UCSD-AML1 (cell line): Measurements from ENCODE around the gene GFI1.
"Not testable (repeated sequence)": the region's sequence is repeated elsewhere in the genome, so short reads cannot be mapped to it uniquely, and the experiment has no call there.

Experiments used
- DNase-seq: peaks from one replicate; lab custom pipeline; 2025; ENCODE audit not compliant: unreplicated experiment; lab: John Stamatoyannopoulos, UW

Gene GFI1

GRCh38 chr1:92486251-92487077 is at the start of gene GFI1:
Gene GFI1, minus strand, starts transcription at chr1:92486925. Its CDS starts 3,438 bp downstream, at chr1:92483487.
- no peak for DNase-seq

- not testable (repeated sequence) for DNase-seq
Measured at GRCh38 chr1:92532371-92532770, 45.6 kb upstream of the GFI1 start.

DNA sequence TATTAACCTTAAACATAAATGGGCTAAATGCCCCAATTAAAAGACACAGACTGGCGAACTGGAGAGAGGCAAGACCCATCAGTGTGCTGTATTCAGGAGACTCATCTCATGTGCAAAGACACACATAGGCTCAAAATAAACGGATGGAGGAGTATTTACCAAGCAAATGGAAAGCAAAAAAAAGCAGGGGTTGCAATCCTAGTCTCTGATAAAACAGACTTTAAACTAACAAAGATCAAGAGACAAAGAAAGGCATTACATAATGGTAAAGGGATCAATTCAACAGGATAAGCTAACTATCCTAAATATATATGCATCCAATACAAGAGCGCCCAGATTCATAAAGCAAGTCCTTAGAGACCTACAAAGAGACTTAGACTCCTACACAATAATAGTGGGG is 45.2 kb upstream of the GFI1 start:
- DNase-seq, result not testable (repeated sequence)

DNA sequence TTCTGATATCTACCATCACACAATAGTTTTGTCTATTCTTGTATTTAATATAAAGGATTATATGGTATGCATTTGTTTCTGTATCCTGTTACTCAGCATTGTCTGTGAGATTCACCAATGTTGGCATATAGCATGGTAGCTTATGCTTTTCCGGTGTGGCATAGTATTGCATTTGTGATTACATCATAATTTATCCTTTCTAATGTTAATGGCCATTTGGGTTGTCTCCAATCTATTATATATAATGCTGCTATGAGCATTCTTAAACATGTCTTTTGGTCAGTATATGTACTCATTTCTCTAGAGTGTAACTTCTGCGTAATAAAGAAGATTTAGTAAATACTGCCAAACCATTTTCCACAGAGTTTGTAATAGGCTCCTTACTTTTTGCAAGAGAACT is 40.9 kb upstream of the GFI1 start:
- DNase-seq, result no peak

DNA sequence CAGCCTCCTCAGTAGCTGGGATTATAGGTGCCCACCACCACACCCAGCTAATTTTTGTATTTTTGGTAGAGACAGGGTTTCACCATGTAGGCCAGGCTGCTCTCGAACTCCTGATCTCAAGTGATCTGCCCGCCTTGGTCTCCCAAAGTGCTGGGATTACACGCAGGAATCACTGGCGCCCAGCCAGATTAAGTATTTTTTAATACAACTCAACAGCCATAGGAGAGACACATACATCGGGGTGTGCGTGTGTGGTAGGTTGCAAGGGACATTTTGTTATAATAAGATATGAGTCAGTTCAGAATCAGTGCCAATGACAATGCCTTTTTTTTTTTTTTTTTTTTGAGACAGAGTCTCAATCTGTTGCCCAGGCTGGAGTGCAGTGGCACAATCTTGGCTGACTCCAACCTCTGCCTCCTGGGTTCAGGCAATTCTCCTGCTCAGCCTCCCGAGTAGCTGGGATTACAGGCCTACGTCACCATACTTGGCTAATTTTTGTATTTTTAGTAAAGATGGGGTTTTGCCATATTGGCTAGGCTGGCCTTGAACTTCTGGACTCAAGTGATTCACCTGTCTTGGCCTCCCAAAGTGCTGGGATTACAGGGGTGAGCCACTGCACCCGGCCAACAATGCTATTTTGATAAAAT is 38.3 kb upstream of the GFI1 start:
- DNase-seq, result not testable (repeated sequence)

DNA sequence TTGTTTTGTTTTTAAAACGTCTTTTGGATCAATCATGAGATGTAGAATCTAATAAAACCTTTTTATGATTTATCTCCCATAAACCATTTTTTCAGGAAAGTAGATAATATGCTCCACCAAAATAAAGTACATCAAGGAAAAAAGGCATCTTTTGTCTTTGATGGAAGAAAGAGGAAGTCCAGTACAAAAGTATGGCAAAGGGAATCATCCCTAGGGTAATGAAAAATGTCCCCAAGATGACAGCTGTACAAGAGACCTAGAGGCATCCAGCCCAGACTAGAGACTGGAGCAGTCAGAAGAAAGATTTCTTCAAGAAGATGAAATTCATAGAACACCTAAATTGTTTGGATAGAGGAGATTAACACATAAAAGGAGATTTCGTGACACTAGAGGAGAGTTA is 32.3 kb upstream of the GFI1 start:
- DNase-seq, result no peak

GRCh38 chr1:92516574-92516973 is 29.8 kb upstream of the GFI1 start:
- no peak for DNase-seq

DNA sequence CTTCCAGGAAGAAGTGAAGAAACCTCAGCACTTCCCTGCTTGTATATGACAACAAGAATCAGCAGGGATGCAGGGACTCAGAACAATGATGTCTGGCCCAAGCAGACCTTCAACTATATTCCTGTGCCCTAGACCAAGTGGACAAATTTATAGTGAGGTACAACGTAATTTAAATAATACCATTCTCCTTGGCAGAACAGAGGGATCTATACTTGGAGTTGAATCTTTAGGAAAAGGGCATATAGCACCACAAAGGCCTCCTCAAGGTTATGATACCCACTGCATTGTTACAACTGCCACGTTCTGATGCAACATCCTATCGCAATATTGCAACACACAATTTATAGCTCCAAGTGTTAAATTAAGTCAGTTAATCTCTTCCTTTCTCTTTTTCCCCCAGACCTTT is 29.1 kb upstream of the GFI1 start:
- DNase-seq, result no peak

- DNase-seq, result no peak
Measured at GRCh38 chr1:92511541-92511940, 24.8 kb upstream of the GFI1 start.

DNA sequence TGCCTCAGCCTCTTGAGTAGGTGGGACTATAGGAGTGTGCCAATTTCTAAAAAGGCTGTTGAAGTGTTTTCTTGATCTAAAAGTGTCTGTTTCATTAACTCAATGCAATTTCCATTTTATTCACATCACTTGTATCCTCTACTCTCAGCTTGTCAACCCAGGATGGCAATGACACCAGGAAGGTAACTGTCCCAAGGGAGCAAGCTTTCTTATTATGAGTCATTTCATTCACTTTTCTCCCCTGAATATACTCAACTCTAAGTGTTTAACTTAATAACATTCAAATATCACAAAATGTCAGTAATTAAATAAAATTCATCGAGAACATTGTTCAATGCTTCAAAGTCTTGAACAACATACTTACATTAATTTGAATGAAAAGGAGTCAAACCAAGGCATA is 22.9 kb upstream of the GFI1 start:
- no peak for DNase-seq

GRCh38 chr1:92505015-92505692 is 18.4 kb upstream of the GFI1 start:
- DNase-seq, result no peak

GRCh38 chr1:92504291-92505014 is 17.7 kb upstream of the GFI1 start:
- DNase-seq, result no peak

DNA sequence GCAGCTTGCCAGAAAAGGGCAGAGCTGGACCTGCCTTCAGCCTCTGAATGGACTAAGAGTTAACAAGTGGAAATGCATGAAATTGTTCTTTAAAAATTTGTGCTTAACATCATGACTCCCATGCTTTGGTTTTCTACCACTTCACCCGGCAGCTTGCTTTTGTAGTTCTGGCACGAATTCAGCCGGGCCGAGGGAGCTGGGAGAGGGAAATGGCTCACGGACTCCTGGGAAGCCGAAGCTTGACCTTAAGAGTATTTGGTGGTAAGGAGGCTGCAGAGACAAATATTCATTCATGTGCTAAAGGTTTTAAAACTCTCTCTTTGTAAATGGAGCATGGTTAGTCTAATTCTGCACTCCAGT is 17.2 kb upstream of the GFI1 start:
- no peak for DNase-seq

- no peak for DNase-seq
Measured at GRCh38 chr1:92503043-92503925, 16.6 kb upstream of the GFI1 start.

DNA sequence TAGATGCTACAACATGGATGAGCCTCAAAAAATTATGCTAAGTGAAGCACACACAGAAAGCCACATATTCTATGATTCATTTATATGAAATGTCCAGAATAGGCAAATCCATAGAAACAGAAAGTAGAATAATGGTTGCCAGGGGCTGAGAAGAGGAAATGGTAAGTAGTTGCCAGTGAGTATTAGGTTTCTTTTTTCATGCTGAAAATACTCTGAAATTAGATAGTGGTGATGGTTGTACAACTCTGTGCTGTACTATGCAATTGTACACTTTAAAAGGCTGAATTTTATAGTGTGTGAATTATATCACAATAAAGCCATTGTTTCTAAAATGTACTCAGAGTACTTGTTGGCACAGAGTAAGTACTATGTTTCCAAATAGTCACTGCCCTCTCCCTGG is 15.5 kb upstream of the GFI1 start:
- no peak for DNase-seq

DNA sequence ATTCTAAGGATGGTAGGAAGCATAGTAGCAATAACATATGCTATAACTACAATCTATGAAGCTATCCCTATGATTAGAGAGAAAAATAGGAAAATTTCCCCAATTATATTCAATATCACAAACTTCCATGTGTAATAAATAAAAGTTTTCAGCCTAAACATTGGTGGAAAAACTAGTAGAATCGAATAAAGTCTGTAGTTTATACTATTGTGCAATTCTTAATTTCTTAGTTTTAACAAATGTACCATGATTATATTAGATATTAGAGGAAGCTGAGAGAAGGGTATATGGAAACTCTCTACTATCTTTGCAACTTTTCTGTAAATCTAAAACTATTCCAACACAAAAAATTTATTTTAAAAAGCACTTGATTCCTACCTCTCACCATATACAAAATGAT is 13.8 kb upstream of the GFI1 start:
- DNase-seq, result no peak

DNA sequence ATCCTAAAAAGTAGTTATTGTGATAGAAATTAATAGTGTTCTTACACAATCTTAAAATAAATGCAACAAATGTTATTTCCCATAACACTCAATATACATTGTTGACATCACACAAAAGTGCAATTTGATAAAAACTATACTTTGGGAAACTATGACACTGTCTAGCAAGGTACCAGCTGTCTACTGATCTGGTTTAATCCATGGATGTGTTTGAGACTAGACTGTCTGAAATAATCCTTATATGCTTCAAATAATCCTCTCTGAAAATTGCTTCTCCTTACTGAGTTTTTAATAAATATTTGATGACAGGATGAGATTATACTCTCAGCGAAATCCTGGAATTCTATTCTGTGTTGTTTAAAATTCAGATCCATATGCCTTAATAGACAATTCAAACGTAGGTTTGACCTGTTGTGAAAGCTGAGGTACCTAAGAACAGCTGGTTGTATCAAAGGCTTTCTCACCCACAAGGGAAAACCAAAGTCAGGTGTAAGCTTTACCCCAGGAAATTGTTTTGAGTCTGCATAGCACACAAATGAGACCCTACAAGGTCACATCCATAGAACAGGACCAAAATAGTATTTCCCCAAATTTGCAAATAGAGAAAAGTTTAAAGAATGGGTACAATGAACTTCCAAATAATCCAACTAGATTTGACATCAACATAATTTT is 8.8 kb upstream of the GFI1 start:
- DNase-seq, result no peak

GRCh38 chr1:92494485-92495141 is 7.9 kb upstream of the GFI1 start:
- no peak for DNase-seq

DNA sequence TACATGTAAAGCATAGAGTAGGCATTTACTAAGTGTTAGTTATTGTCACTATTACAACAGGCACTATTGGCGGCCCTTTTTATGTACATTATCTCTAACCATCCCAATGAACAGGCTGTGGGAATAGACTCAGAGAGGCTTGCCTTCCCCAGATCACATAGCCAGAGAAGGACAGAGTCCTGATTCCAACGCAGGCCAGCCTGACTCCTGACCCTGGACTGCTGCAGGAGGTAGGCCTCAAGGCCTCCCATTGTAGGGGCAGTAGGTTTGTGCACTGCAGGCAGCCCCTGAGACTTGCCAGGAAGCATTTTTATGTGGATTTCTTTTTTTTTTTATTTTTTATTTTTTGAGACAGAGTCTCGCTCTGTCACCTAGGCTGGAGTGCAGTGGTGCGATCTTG is 6.4 kb upstream of the GFI1 start:
- no peak for DNase-seq
